Panc1 (cell line): Measurements from ENCODE around the gene C1orf115. TPM values are rescaled to one million over a fixed set of nuclear protein-coding genes. Genes with fewer than 3 reads are reported as not detected.

ENCODE experiments used
- ATAC-seq: fragments of 200-7000 bp; cut with Tn5 transposase; 2 replicates; pipeline ENCODE4 v1.9.1; 2020; ENCODE audit warnings: mild to moderate bottlenecking, moderate library complexity
- BruUV-seq: library from RNA; stranded (reverse); fragments of 400-500 nt; replicated peaks from 2 replicates; lab custom pipeline; 2021; lab: Mats Ljungman, UMichigan
- CTCF ChIA-PET: fragments of 300-600 bp; sonication (Branson Sonifier 250); formaldehyde crosslinking; loops from one replicate; lab custom pipeline; 2022; ENCODE audit warnings: antibody characterized with exemption; lab: Charles Lee
- POLR2A ChIA-PET: fragments of 300-600 bp; sonication (Branson Sonifier 250); formaldehyde crosslinking; loops from one replicate; lab custom pipeline; 2022; ENCODE audit warnings: antibody characterized with exemption; lab: Charles Lee
- DNase-seq: peaks from one replicate; pipeline ENCODE4 v3.0.0-alpha.2; 2010; ENCODE audit warnings: low read depth, low spot score
- H3K27ac ChIP-seq: 2 replicates; pipeline ENCODE4 v1.5.1; 2011; ENCODE audit warnings: mild to moderate bottlenecking, low read length, inconsistent platforms
- H3K27me3 ChIP-seq: fragments of 200-500 bp; sonication (Bioruptor generic); 2 replicates; pipeline ENCODE4 v1.6.0; 2014; ENCODE audit warnings: low read length, inconsistent platforms; ENCODE audit not compliant: control insufficient read depth, insufficient read depth
- H3K36me3 ChIP-seq: fragments of 200-500 bp; sonication (Bioruptor generic); 2 replicates; pipeline ENCODE4 v1.5.1; 2014; ENCODE audit warnings: inconsistent platforms, mild to moderate bottlenecking, low read length, moderate library complexity; ENCODE audit not compliant: control insufficient read depth, insufficient read depth
- H3K4me1 ChIP-seq: 2 replicates; pipeline ENCODE4 v1.5.1; 2011; ENCODE audit warnings: inconsistent platforms, mild to moderate bottlenecking, low read length, moderate library complexity; ENCODE audit not compliant: control insufficient read depth, insufficient read depth
- H3K4me3 ChIP-seq, 2 experiments: 2 replicates each; pipeline ENCODE4 v1.5.1; 2011 to 2012; ENCODE audit warnings: low read depth in 2 of 2, low read length in 2 of 2, mild to moderate bottlenecking in 2 of 2, inconsistent platforms in 1 of 2, moderate library complexity in 1 of 2
- H3K9me3 ChIP-seq: fragments of 200-500 bp; sonication (Bioruptor generic); 2 replicates; pipeline ENCODE4 v1.5.1; 2014; ENCODE audit warnings: low read depth, mild to moderate bottlenecking, inconsistent platforms, low read length, moderate library complexity; ENCODE audit not compliant: control insufficient read depth, insufficient read depth
- POLR2AphosphoS5 ChIP-seq: IDR thresholded peaks from 2 replicates; pipeline ENCODE4 v1.6.1; 2012; ENCODE audit warnings: mild to moderate bottlenecking, low read depth, low read length, moderate library complexity
- SIN3A ChIP-seq: IDR thresholded peaks from 2 replicates; pipeline ENCODE4 v1.6.1; 2012; ENCODE audit warnings: low read depth, mild to moderate bottlenecking, low read length, moderate library complexity, borderline replicate concordance; ENCODE audit not compliant: insufficient read depth
- TCF7L2 ChIP-seq: IDR thresholded peaks from 2 replicates; pipeline ENCODE4 v1.6.1; 2011; ENCODE audit warnings: mild to moderate bottlenecking, low read depth, low read length, inconsistent platforms
- in situ Hi-C: cut with HindIII; loops from 2 replicates; pipeline ENCODE4 v1.10.0; 2016; ENCODE audit warnings: low sequenced_read_pairs, low pct_unique_long_range_greater_than_20kb
- intact Hi-C: fragments of 100-400 bp; cut with micrococcal nuclease; formaldehyde crosslinking; loops from one replicate; pipeline ENCODE4 v1.10.0; 2022; ENCODE audit not compliant: unreplicated experiment
- total RNA-seq: library from RNA; stranded (reverse); gene quantifications from one replicate; pipeline ENCODE4 v1.2.1, GENCODE V29; 2021; ENCODE audit not compliant: unreplicated experiment
- TF ChIP-seq, protein P1 (sequence below), 2 experiments: IDR thresholded peaks; 2 replicates each; pipeline ENCODE4 v1.6.1; 2011 to 2012; ENCODE audit warnings: low read depth in 2 of 2, control low read depth in 1 of 2, low read length in 1 of 2, mild to moderate bottlenecking in 1 of 2, moderate library complexity in 1 of 2; ENCODE audit not compliant: insufficient read depth in 1 of 2
- TF ChIP-seq, protein P2 (sequence below): fragments of 450-650 bp; IDR thresholded peaks from 2 replicates; pipeline ENCODE4 v1.5.1; 2017; ENCODE audit warnings: mild to moderate bottlenecking

The C1orf115 gene
- total RNA-seq, 1 experiment from 2014 or later = 3.9 TPM

DNA sequence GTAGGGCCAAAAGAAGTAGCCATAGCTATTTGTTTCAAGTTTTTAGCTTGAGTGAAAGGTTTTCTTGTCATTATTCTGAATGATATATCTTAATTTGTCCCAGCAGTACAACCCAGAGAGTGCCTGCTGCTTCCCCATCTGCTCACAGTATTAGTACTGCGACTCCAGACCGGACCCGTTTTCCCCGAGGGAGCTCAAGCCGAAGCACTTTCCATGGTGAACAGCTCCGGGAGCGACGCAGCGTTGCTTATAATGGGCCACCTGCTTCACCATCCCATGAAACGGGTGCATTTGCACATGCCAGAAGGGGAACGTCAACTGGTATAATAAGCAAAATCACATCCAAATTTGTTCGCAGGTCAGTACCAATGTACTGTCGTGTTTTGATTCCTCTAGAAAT lies 37.2 kb upstream of the C1orf115 start:
- H3K27me3 ChIP-seq = peaks cover 6% of the 10 kb centered on the region; the same call in 1 of the 2 replicates

DNA sequence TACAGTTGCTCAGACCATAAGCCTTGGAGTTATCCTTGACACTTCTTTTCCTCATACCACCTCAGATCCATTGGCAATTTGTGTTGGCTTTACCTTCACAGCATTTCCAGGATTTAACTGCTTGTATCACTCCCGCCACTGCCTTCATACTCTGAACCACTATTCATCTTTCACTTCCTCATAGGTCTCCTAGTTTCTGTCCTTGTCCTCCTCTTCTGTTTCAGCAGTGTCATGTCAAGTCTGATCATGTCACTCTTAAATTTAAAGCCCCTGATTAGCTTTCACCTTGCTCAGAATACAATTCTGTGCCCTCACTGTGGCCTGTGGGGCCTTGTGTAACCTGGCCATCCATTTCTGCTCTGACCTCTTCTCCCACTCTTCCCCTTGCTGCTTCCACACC lies 34.7 kb upstream of the C1orf115 start:
- Histone ChIP-seq H3K27ac (no peak overlapping the region), H3K27me3 (peaks cover 6% of the 10 kb centered on the region; the same call in 1 of the 2 replicates), H3K36me3 (no peaks in the 10 kb centered on the region), H3K4me3 (no peak overlapping the region), H3K4me1 (no peaks in the 10 kb centered on the region), H3K9me3 (no peaks in the 10 kb centered on the region)
- in situ Hi-C loops = no loop called here
- POLR2A ChIA-PET = no interaction called here
- intact Hi-C loops = no loop called here
- no TSS peak for BruUV-seq
- TF ChIP-seq SIN3A = no peak
- TF ChIP-seq TCF7L2 = no peak
- no peak for TF ChIP-seq POLR2AphosphoS5
- TF ChIP-seq, protein P1, sequence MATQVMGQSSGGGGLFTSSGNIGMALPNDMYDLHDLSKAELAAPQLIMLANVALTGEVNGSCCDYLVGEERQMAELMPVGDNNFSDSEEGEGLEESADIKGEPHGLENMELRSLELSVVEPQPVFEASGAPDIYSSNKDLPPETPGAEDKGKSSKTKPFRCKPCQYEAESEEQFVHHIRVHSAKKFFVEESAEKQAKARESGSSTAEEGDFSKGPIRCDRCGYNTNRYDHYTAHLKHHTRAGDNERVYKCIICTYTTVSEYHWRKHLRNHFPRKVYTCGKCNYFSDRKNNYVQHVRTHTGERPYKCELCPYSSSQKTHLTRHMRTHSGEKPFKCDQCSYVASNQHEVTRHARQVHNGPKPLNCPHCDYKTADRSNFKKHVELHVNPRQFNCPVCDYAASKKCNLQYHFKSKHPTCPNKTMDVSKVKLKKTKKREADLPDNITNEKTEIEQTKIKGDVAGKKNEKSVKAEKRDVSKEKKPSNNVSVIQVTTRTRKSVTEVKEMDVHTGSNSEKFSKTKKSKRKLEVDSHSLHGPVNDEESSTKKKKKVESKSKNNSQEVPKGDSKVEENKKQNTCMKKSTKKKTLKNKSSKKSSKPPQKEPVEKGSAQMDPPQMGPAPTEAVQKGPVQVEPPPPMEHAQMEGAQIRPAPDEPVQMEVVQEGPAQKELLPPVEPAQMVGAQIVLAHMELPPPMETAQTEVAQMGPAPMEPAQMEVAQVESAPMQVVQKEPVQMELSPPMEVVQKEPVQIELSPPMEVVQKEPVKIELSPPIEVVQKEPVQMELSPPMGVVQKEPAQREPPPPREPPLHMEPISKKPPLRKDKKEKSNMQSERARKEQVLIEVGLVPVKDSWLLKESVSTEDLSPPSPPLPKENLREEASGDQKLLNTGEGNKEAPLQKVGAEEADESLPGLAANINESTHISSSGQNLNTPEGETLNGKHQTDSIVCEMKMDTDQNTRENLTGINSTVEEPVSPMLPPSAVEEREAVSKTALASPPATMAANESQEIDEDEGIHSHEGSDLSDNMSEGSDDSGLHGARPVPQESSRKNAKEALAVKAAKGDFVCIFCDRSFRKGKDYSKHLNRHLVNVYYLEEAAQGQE (IDR thresholded peaks at IDR 0.05; ENCODE audit: insufficient read depth in 1 of 2, low read depth in 2 of 2, low read length in 1 of 2) = no peak
- TF ChIP-seq, protein P2, sequence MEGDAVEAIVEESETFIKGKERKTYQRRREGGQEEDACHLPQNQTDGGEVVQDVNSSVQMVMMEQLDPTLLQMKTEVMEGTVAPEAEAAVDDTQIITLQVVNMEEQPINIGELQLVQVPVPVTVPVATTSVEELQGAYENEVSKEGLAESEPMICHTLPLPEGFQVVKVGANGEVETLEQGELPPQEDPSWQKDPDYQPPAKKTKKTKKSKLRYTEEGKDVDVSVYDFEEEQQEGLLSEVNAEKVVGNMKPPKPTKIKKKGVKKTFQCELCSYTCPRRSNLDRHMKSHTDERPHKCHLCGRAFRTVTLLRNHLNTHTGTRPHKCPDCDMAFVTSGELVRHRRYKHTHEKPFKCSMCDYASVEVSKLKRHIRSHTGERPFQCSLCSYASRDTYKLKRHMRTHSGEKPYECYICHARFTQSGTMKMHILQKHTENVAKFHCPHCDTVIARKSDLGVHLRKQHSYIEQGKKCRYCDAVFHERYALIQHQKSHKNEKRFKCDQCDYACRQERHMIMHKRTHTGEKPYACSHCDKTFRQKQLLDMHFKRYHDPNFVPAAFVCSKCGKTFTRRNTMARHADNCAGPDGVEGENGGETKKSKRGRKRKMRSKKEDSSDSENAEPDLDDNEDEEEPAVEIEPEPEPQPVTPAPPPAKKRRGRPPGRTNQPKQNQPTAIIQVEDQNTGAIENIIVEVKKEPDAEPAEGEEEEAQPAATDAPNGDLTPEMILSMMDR = no peak
- no peak for ATAC-seq
- CTCF ChIA-PET = no interaction called here
- no peak for DNase-seq

More for the DNA sequence above, 37.2 kb upstream of the C1orf115 start:
- CTCF ChIA-PET = interaction anchor here (0.5 kb wide), 1 partner anchor 357 kb away, joined by 3 read pairs; no protein-coding TSS in a partner anchor
- TF ChIP-seq SIN3A (no peak), TCF7L2 (no peak), POLR2AphosphoS5 (no peak)
- TF ChIP-seq, protein P1 (IDR thresholded peaks at IDR 0.05; ENCODE audit: insufficient read depth in 1 of 2, low read depth in 2 of 2, low read length in 1 of 2) = no peak
- TF ChIP-seq, protein P2 = no peak
- no peak for DNase-seq
- H3K4me1 ChIP-seq = no peaks in the 10 kb centered on the region
- ATAC-seq = no peak
- in situ Hi-C loops = no loop called here
- no TSS peak for BruUV-seq
- H3K36me3 ChIP-seq = no peaks in the 10 kb centered on the region
- POLR2A ChIA-PET = interaction anchor here (0.6 kb wide), 1 partner anchor 990 kb away, joined by 8 read pairs; no protein-coding TSS in a partner anchor
- intact Hi-C loops = no loop called here
- no peaks in the 10 kb centered on the region for H3K9me3 ChIP-seq
- H3K4me3 ChIP-seq = no peak overlapping the region
- no peak overlapping the region for H3K27ac ChIP-seq
